ENCODE measurements around the gene CCDC154. TPM values are rescaled to one million over a fixed set of nuclear protein-coding genes. Genes with fewer than 3 reads are reported as not detected.

CCDC154 gene, protein sequence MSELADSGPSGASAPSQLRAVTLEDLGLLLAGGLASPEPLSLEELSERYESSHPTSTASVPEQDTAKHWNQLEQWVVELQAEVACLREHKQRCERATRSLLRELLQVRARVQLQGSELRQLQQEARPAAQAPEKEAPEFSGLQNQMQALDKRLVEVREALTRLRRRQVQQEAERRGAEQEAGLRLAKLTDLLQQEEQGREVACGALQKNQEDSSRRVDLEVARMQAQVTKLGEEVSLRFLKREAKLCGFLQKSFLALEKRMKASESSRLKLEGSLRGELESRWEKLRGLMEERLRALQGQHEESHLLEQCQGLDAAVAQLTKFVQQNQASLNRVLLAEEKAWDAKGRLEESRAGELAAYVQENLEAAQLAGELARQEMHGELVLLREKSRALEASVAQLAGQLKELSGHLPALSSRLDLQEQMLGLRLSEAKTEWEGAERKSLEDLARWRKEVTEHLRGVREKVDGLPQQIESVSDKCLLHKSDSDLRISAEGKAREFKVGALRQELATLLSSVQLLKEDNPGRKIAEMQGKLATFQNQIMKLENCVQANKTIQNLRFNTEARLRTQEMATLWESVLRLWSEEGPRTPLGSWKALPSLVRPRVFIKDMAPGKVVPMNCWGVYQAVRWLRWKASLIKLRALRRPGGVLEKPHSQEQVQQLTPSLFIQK
- total RNA-seq (2013; cell fraction: nucleolus; rRNA removed) = 0.42 and 0.46 TPM in 2 replicates
- 0.06 and 0.11 TPM in 2 replicates for total RNA-seq (2014; rRNA removed)
- total RNA-seq (2014; rRNA removed; fragmentation: Illumina TruSeq; extraction: Trizol) = not detected in 2 replicates
- total RNA-seq (2021) = 0.21 and 0.26 TPM in 2 replicates
- polyA plus RNA-seq (2011; ENCODE audit: low read depth) = not detected
- polyA plus RNA-seq (2011; rRNA removed) = not detected in 2 replicates
- polyA plus RNA-seq (2011; cell fraction: cytosol; rRNA removed) = not detected in 2 replicates
- 0.19 and 0.37 TPM in 2 replicates for polyA plus RNA-seq (2011; cell fraction: nucleus; rRNA removed)
- 0.08 and 0.37 TPM in 2 replicates for polyA plus RNA-seq (2012)
- polyA plus RNA-seq (2014; fragmentation: Illumina TruSeq; extraction: Trizol) = not detected in 2 replicates
- polyA plus RNA-seq (2014; fragmentation: Nextera tagmentation; extraction: Ambion mirVana) = not detected
- 0.33 TPM in 1 of 2 replicates, not detected in the other for polyA plus RNA-seq (2014; rRNA removed)
- under 1 TPM in 1 of 2 experiments, not detected in 1; 0.25 TPM for polyA plus RNA-seq (2016; fragmentation: Nextera tagmentation; extraction: Ambion mirVana)
- polyA minus RNA-seq (2011; rRNA and poly(A)+ RNA removed) = not detected in 2 replicates
- polyA minus RNA-seq (2011; cell fraction: cytosol; rRNA and poly(A)+ RNA removed) = not detected in 2 replicates
- polyA minus RNA-seq (2011; cell fraction: nucleus; rRNA and poly(A)+ RNA removed) = not detected in 2 replicates
- Bru-seq, nascent RNA = percentile 25 among the genes with signal in this experiment
- BruChase-seq, experiment 1, labeled RNA remaining after a 6-hour chase = percentile 29 among the genes with signal in this experiment
- BruChase-seq, experiment 2, labeled RNA remaining after a 2-hour chase = percentile 26 among the genes with signal in this experiment
- long read RNA-seq, experiment 1 = 0 reads
- long read RNA-seq, experiment 2 = 0 reads

DNA sequence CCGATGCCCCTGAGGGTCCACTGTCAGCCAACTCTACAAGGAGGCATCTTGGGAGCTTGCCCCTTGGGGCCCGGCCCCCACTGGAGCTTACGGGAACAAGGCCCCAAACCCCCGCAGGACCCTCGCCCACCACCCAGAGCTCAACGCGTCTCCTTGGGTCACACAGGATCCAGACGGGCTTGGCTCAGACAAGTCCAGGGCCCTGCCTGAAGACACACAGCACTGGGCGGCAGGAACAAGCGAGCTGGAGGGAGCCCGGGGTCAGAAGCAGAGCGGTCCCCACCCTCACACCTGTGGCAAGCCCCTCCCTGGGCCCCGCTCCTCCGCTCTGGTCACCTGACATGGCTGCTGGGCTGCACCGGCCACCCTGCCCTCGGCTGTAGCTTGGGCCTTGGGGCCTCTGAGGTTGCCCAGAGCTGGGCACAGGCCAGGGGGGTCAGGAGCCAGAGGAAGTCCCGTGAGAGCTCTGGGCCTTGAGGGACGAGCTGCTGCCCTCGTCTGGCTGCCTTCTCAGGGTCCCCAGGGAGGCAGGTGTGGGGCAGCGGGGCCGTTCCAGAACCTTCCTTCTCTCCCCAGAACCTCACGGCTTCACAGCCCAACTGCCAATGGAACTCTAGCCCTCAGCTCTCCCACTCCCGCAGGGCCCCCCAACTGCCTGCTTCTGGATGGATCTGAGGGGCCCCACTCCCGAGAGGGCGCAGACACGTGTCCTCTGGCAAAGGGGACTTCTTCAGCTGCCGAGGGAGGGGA is at the start of gene CCDC154:
TSS of gene CCDC154 (minus strand) at position 577 of the 750 bp plus-strand sequence. CDS start at position 343, 234 bp downstream.
- H3K4me1 ChIP-seq (ENCODE audit: control insufficient read depth, insufficient read depth, low read length) = no peaks in the 10 kb centered on the region
- 59% methylated on average over 27 of the region's 27 CpGs for WGBS (ENCODE audit: insufficient coverage, insufficient replicate concordance, low lambda C conversion rate, missing lambda C conversion rate)
- CTCF ChIA-PET = interaction anchor here (1.5 kb wide), 1 partner anchor 80 kb away, joined by 3 read pairs; no protein-coding TSS in a partner anchor
- SMC1A ChIA-PET (ENCODE audit: uncharacterized antibody, unreplicated experiment) = no interaction called here
- no TSS peak for BruUV-seq (replicated peaks)
- FAIRE-seq (no peak), DNase-seq (ENCODE audit: low read depth, low spot score) (no peak), ATAC-seq (peak; percentile 12; the same call in 1 of the 3 replicates)
- in situ Hi-C loops (cut with MboI) (no loop called here), intact Hi-C loops (cut with micrococcal nuclease; ENCODE audit: unreplicated experiment) (no loop called here)
- TF ChIP-seq POLR2A (IDR thresholded peaks at IDR 0.05; ENCODE audit: low read depth, low read length) (peak; percentile 23; the same call in 1 of the 2 replicates), WRNIP1 (IDR thresholded peaks at IDR 0.05; ENCODE audit: borderline replicate concordance, low read depth, low read length) (no peak)
- no peaks in the 10 kb centered on the region for H3K36me3 ChIP-seq (ENCODE audit: control insufficient read depth in 2 of 2, insufficient read depth in 2 of 2, low read length in 1 of 2)
- no peak within 1 kb of the TSS for H3K4me2 ChIP-seq (ENCODE audit: control insufficient read depth, insufficient read depth)
- no peaks in the 10 kb centered on the region for H3K27me3 ChIP-seq (replicated peaks in 1 of 2; ENCODE audit: control insufficient read depth in 2 of 2, insufficient read depth in 2 of 2, low read length in 1 of 2)
- H3K9me3 ChIP-seq (replicated peaks; ENCODE audit: control insufficient read depth, insufficient read depth, low read length) = no peaks in the 10 kb centered on the region
- POLR2A ChIA-PET = no interaction called here
- RAD21 ChIA-PET (ENCODE audit: unreplicated experiment) = no interaction called here
- H3K27ac ChIP-seq (ENCODE audit: control insufficient read depth, insufficient read depth) = no peak within 1 kb of the TSS
- H3K79me2 ChIP-seq (ENCODE audit: control insufficient read depth, insufficient read depth, low read length) = no peaks in the 10 kb centered on the region
- no peak within 1 kb of the TSS for H3K9ac ChIP-seq (ENCODE audit: control insufficient read depth, insufficient read depth, low read length)
- no peak within 1 kb of the TSS for H2AFZ ChIP-seq (ENCODE audit: control insufficient read depth, low read depth, low read length)
- H4K20me1 ChIP-seq (ENCODE audit: control insufficient read depth, insufficient read depth) = no peaks in the 10 kb centered on the region
- H3K4me3 ChIP-seq = no peak within 1 kb of the TSS

All from GM12878 (cell line).